Chondrocyte (in vitro differentiated cells): ENCODE measurements around the gene GPC6. TPM values are rescaled to one million over a fixed set of nuclear protein-coding genes. Genes with fewer than 3 reads are reported as not detected.

Source experiments
- DNase-seq: peaks from one replicate; pipeline ENCODE4 v3.0.0; 2021; ENCODE audit warnings: mixed read lengths, low spot score
- H3K27ac Mint-ChIP-seq: one replicate; pipeline ENCODE4 v1.8.0; 2021; ENCODE audit warnings: mild to moderate bottlenecking, moderate library complexity, mixed read lengths; ENCODE audit not compliant: unreplicated experiment
- H3K27me3 Mint-ChIP-seq: 2 replicates; pipeline ENCODE4 v1.8.0; 2021; ENCODE audit warnings: low read depth, mixed read lengths
- H3K36me3 Mint-ChIP-seq: 2 replicates; pipeline ENCODE4 v1.8.0; 2021; ENCODE audit warnings: low read depth, mixed read lengths
- H3K4me1 Mint-ChIP-seq: 2 replicates; pipeline ENCODE4 v1.8.0; 2021; ENCODE audit warnings: low read depth, mild to moderate bottlenecking, mixed read lengths
- H3K4me3 Mint-ChIP-seq: one replicate; pipeline ENCODE4 v1.8.0; 2021; ENCODE audit warnings: mild to moderate bottlenecking, moderate library complexity, mixed read lengths; ENCODE audit not compliant: unreplicated experiment
- H3K9me3 Mint-ChIP-seq: 2 replicates; pipeline ENCODE4 v1.8.0; 2021; ENCODE audit warnings: low read depth, mixed read lengths
- CTCF ChIP-seq: fragments of 200-600 bp; sonication (generic); IDR thresholded peaks from 2 replicates; pipeline ENCODE4 v1.5.0; 2021; ENCODE audit warnings: antibody characterized with exemption, mild to moderate bottlenecking, moderate library complexity
- total RNA-seq: library from RNA; stranded (reverse); gene quantifications from 3 replicates; pipeline ENCODE4 v1.2.1, GENCODE V29; 2021

Gene GPC6
- total RNA-seq, 1 donor from 2014 or later = 76.1 TPM

- no peak for DNase-seq
- Mint-ChIP-seq H3K36me3 (no peaks in the 10 kb centered on the region), H3K27me3 (no peaks in the 10 kb centered on the region), H3K9me3 (peaks cover 4% of the 10 kb centered on the region), H3K4me3 (no peak overlapping the region), H3K27ac (peak overlapping the region; percentile 17), H3K4me1 (peaks cover 50% of the 10 kb centered on the region)
- no peak for TF ChIP-seq CTCF
Measured at GRCh38 chr13:93859716-93860115, 633.1 kb downstream of the GPC6 start.

GRCh38 chr13:93861818-93862217 is 635.2 kb downstream of the GPC6 start:
- peaks cover 4% of the 10 kb centered on the region for H3K9me3 Mint-ChIP-seq
- TF ChIP-seq CTCF = no peak
- peaks cover 41% of the 10 kb centered on the region for H3K4me1 Mint-ChIP-seq
- H3K36me3 Mint-ChIP-seq = no peaks in the 10 kb centered on the region
- no peak for DNase-seq
- no peak overlapping the region for H3K4me3 Mint-ChIP-seq
- peak overlapping the region; percentile 73 for H3K27ac Mint-ChIP-seq
- no peaks in the 10 kb centered on the region for H3K27me3 Mint-ChIP-seq

- no peaks in the 10 kb centered on the region for H3K36me3 Mint-ChIP-seq
- no peak for TF ChIP-seq CTCF
- DNase-seq = no peak
- no peak overlapping the region for H3K4me3 Mint-ChIP-seq
- H3K27me3 Mint-ChIP-seq = no peaks in the 10 kb centered on the region
- H3K9me3 Mint-ChIP-seq = peaks cover 4% of the 10 kb centered on the region
- peaks cover 38% of the 10 kb centered on the region for H3K4me1 Mint-ChIP-seq
- peak overlapping the region; percentile 73 for H3K27ac Mint-ChIP-seq
Measured at GRCh38 chr13:93862259-93862658, 635.7 kb downstream of the GPC6 start.

- H3K27me3 Mint-ChIP-seq = no peaks in the 10 kb centered on the region
- H3K9me3 Mint-ChIP-seq = no peaks in the 10 kb centered on the region
- H3K4me1 Mint-ChIP-seq = peaks cover 38% of the 10 kb centered on the region
- no peak overlapping the region for H3K4me3 Mint-ChIP-seq
- TF ChIP-seq CTCF = no peak
- DNase-seq = no peak
- no peak overlapping the region for H3K27ac Mint-ChIP-seq
- H3K36me3 Mint-ChIP-seq = no peaks in the 10 kb centered on the region
Measured at GRCh38 chr13:93865235-93865634, 638.6 kb downstream of the GPC6 start.

GRCh38 chr13:93867481-93867880 is 640.9 kb downstream of the GPC6 start:
- Mint-ChIP-seq H3K36me3 (no peaks in the 10 kb centered on the region), H3K27me3 (no peaks in the 10 kb centered on the region), H3K4me1 (peaks cover 25% of the 10 kb centered on the region), H3K4me3 (no peak overlapping the region), H3K27ac (no peak overlapping the region), H3K9me3 (no peaks in the 10 kb centered on the region)
- TF ChIP-seq CTCF = no peak
- no peak for DNase-seq
